Endodermal cell (in vitro differentiated cells): Measurements from ENCODE around the gene ADAMTS6. TPM values are rescaled to one million over a fixed set of nuclear protein-coding genes. Genes with fewer than 3 reads are reported as not detected.

Experiments used
- DNase-seq: peaks from one replicate; pipeline ENCODE4 v3.0.0-alpha.2; 2017
- H3K27ac ChIP-seq: 2 replicates; pipeline ENCODE4 v1.5.1; 2013; ENCODE audit warnings: mild to moderate bottlenecking, low read depth, low read length, moderate library complexity
- H3K27me3 ChIP-seq: 2 replicates; pipeline ENCODE4 v1.6.1; 2013; ENCODE audit warnings: mild to moderate bottlenecking, low read length, moderate library complexity; ENCODE audit not compliant: insufficient read depth, control insufficient read depth, poor library complexity, severe bottlenecking
- H3K36me3 ChIP-seq: 2 replicates; pipeline ENCODE4 v1.7.0; 2013; ENCODE audit warnings: mild to moderate bottlenecking, low read length, moderate library complexity; ENCODE audit not compliant: control insufficient read depth, insufficient read depth
- H3K4me1 ChIP-seq: one replicate; pipeline ENCODE4 v1.7.0; 2013; ENCODE audit warnings: low read length; ENCODE audit not compliant: control insufficient read depth, insufficient read depth
- H3K4me3 ChIP-seq: 2 replicates; pipeline ENCODE4 v1.5.1; 2013; ENCODE audit warnings: mild to moderate bottlenecking, low read length, moderate library complexity
- H3K9ac ChIP-seq: 2 replicates; pipeline ENCODE4 v1.6.1; 2013; ENCODE audit warnings: mild to moderate bottlenecking, low read length, moderate library complexity; ENCODE audit not compliant: poor library complexity, severe bottlenecking; ENCODE audit errors: extremely low read depth
- H3K9me3 ChIP-seq: 2 replicates; pipeline ENCODE4 v1.6.1; 2013; ENCODE audit warnings: mild to moderate bottlenecking, low read length, moderate library complexity; ENCODE audit not compliant: control insufficient read depth
- H3K27ac Mint-ChIP-seq: 2 replicates; pipeline ENCODE4 v1.8.0; 2020; ENCODE audit warnings: mixed read lengths
- H3K27me3 Mint-ChIP-seq: 2 replicates; pipeline ENCODE4 v1.8.0; 2021; ENCODE audit warnings: mild to moderate bottlenecking, mixed read lengths; ENCODE audit not compliant: insufficient read depth
- H3K36me3 Mint-ChIP-seq: 2 replicates; pipeline ENCODE4 v1.8.0; 2020; ENCODE audit warnings: low read depth, mixed read lengths
- H3K4me1 Mint-ChIP-seq: 2 replicates; pipeline ENCODE4 v1.8.0; 2020; ENCODE audit warnings: mixed read lengths
- H3K4me3 Mint-ChIP-seq: 2 replicates; pipeline ENCODE4 v1.8.0; 2020; ENCODE audit warnings: mild to moderate bottlenecking, moderate library complexity, mixed read lengths
- H3K9me3 Mint-ChIP-seq: 2 replicates; pipeline ENCODE4 v1.8.0; 2020; ENCODE audit warnings: mild to moderate bottlenecking, mixed read lengths
- WGBS, 2 experiments: methylation state at CpG; one replicate each; pipeline versions ENCODE4 v1.1.5 to v1.1.7; 2013; ENCODE audit warnings: missing lambda C conversion rate in 2 of 2, mixed read lengths in 1 of 2; ENCODE audit not compliant: insufficient coverage in 1 of 2, insufficient read length in 1 of 2; 5-methylcytosine and 5-hydroxymethylcytosine counted together
- total RNA-seq, 2 donors: library from RNA; stranded (reverse); fragmentation: NEBNext Ultra II Directional in 1 of 2; extraction: Animal tissue kit (Norgen Biotek cat#: 25700) in 1 of 2; gene quantifications; 2 replicates in 1 of 2; 3 replicates in 1 of 2; pipeline ENCODE4 v1.2.1, GENCODE V29; 2021
- TF ChIP-seq, protein P1 (sequence below): fragments of 200-600 bp; sonication (generic); conservative IDR thresholded peaks from 2 replicates; pipeline ENCODE4 v1.5.0; 2021; ENCODE audit warnings: antibody characterized with exemption, mild to moderate bottlenecking

Gene ADAMTS6
- total RNA-seq, 2 donors from 2014 or later: 2.8 to 4.3 TPM

- Histone ChIP-seq H3K9me3 (peaks cover 9% of the 10 kb centered on the region), H3K36me3 (no peaks in the 10 kb centered on the region), H3K27me3 (no peaks in the 10 kb centered on the region), H3K4me1 (peaks cover 17% of the 10 kb centered on the region), H3K27ac (no peak overlapping the region), H3K4me3 (no peak overlapping the region), H3K9ac (no peak overlapping the region)
- H3K36me3 Mint-ChIP-seq: no peaks in the 10 kb centered on the region
- WGBS, 2 experiments: 96 to 100% methylated on average over 2 of the region's 2 CpGs
- no peak for DNase-seq
- no peak overlapping the region for H3K27ac Mint-ChIP-seq
- H3K4me1 Mint-ChIP-seq: peaks cover 45% of the 10 kb centered on the region
- TF ChIP-seq, protein P1, sequence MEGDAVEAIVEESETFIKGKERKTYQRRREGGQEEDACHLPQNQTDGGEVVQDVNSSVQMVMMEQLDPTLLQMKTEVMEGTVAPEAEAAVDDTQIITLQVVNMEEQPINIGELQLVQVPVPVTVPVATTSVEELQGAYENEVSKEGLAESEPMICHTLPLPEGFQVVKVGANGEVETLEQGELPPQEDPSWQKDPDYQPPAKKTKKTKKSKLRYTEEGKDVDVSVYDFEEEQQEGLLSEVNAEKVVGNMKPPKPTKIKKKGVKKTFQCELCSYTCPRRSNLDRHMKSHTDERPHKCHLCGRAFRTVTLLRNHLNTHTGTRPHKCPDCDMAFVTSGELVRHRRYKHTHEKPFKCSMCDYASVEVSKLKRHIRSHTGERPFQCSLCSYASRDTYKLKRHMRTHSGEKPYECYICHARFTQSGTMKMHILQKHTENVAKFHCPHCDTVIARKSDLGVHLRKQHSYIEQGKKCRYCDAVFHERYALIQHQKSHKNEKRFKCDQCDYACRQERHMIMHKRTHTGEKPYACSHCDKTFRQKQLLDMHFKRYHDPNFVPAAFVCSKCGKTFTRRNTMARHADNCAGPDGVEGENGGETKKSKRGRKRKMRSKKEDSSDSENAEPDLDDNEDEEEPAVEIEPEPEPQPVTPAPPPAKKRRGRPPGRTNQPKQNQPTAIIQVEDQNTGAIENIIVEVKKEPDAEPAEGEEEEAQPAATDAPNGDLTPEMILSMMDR: no peak
- H3K27me3 Mint-ChIP-seq: peaks cover 3% of the 10 kb centered on the region
- H3K9me3 Mint-ChIP-seq: peaks cover 11% of the 10 kb centered on the region
- no peak overlapping the region for H3K4me3 Mint-ChIP-seq
Measured at GRCh38 chr5:65104831-65105230, 376.9 kb downstream of the ADAMTS6 start.

DNA sequence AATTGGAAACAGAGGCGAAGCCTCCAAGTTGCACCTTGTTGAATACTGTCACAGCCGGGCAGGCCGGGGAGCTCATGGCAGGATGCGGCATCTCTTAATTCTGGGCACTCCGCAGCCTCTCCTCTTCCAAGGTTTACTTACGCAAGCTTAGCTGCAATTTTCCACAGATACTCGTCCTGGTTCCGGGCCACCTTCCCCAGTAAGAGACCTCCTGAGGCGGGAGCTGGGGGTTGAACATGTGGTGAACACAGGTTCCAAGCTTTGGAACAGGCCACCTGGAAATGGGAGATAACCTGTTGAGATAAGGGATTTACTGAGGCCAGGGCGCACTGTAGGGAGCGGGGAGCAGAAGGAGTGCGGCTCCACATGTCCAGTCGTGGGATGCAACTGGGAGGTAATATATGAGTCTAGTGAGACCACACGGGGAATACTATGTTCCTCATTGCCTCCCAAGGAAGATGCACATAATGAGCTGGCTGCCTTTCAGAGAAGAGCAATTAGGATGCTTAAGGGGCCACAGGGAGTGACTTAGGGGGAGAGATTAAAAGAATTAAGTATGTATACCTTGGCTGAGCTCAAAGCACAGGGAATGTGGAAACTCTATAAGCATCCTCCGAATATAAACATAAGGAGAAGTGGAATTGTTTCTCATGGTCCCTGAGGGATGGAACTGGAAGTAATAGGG is 377.8 kb downstream of the ADAMTS6 start:
- Histone ChIP-seq H3K9ac (no peak overlapping the region), H3K27ac (no peak overlapping the region), H3K4me3 (no peak overlapping the region), H3K27me3 (no peaks in the 10 kb centered on the region), H3K4me1 (peaks cover 17% of the 10 kb centered on the region), H3K9me3 (peaks cover 6% of the 10 kb centered on the region), H3K36me3 (no peaks in the 10 kb centered on the region)
- 95% methylated on average over 12 to 15 of the region's 15 CpGs for WGBS, 2 experiments
- TF ChIP-seq, protein P1: no peak
- peaks cover 45% of the 10 kb centered on the region for H3K4me1 Mint-ChIP-seq
- peak overlapping the region; percentile 55 for H3K4me3 Mint-ChIP-seq
- peaks cover 3% of the 10 kb centered on the region for H3K27me3 Mint-ChIP-seq
- no peaks in the 10 kb centered on the region for H3K36me3 Mint-ChIP-seq
- H3K27ac Mint-ChIP-seq: peak overlapping the region; percentile 89
- peaks cover 4% of the 10 kb centered on the region for H3K9me3 Mint-ChIP-seq
- DNase-seq: no peak

DNA sequence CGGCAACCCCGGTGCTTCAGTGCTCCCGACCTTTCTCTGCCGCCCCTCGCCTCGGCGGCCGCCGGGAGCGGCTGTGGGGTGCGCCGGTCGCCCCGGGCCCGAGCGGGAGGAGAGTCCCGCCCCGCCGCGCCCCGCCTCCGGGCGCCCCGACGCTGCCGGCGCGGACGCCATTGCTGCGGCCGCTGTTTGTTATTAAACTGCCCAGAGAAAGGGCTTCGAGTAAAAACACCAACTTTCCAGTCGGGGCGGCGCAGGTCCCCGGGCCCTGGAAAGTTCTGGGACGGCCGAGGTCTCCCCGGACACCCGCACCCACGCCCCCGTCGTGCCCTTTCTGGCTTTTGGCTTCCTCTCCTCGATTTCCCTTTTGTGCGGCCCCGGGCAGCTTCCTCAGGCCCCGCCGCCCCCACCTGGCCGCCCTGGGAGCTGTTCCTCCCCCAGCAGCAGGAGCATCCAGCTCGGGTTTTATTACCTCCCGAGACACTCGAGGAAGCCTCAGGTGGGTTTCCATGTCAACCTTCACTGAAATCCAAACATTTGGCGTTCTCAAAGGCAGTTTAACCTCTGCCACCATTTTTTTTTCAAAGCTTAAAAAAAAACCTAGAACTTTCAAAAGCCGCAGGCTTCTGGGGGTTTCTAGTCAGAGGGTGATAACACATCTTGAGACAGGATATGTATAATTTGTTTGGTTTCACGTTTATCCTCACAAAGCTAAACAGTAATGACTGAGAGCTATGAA is 378.6 kb downstream of the ADAMTS6 start:
- peaks cover 3% of the 10 kb centered on the region for H3K27me3 Mint-ChIP-seq
- 57 to 79% methylated on average over 32 to 55 of the region's 55 CpGs for WGBS, 2 experiments
- DNase-seq: peak; percentile 79
- H3K9me3 ChIP-seq: no peaks in the 10 kb centered on the region
- no peaks in the 10 kb centered on the region for H3K36me3 Mint-ChIP-seq
- peaks cover 52% of the 10 kb centered on the region for H3K4me1 Mint-ChIP-seq
- H3K4me1 ChIP-seq: peaks cover 17% of the 10 kb centered on the region
- H3K9me3 Mint-ChIP-seq: no peaks in the 10 kb centered on the region
- H3K27ac ChIP-seq: no peak overlapping the region
- H3K4me3 ChIP-seq: no peak overlapping the region
- TF ChIP-seq, protein P1: peak; percentile 39
- no peak overlapping the region for H3K9ac ChIP-seq
- H3K36me3 ChIP-seq: no peaks in the 10 kb centered on the region
- no peaks in the 10 kb centered on the region for H3K27me3 ChIP-seq
- H3K27ac Mint-ChIP-seq: peak overlapping the region; percentile 96
- peak overlapping the region; percentile 55 for H3K4me3 Mint-ChIP-seq
